Keratinocyte (primary cell): Measurements from ENCODE around the gene CKMT2. TPM values are rescaled to one million over a fixed set of nuclear protein-coding genes. Genes with fewer than 3 reads are reported as not detected.

ENCODE experiments used
- DNase-seq: peaks from one replicate; pipeline ENCODE4 v3.0.0-alpha.2; 2011; ENCODE audit warnings: low read depth, missing footprints, low spot score
- FAIRE-seq: peaks from 2 replicates; lab custom pipeline; 2011; peaks lifted over from hg19 to GRCh38; lab: Jason Lieb, UNC
- H2AFZ ChIP-seq: 2 replicates; pipeline ENCODE4 v1.6.0; 2012; ENCODE audit warnings: low read length, control low read depth, inconsistent platforms; ENCODE audit not compliant: control insufficient read depth
- H3K27ac ChIP-seq: 2 replicates; pipeline ENCODE4 v1.5.1; 2011; ENCODE audit warnings: low read length; ENCODE audit not compliant: control insufficient read depth, insufficient read depth
- H3K27me3 ChIP-seq: 3 replicates; pipeline ENCODE4 v1.6.0; 2011; ENCODE audit warnings: low read length; ENCODE audit not compliant: control insufficient read depth, insufficient read depth; ENCODE audit errors: extremely low read depth
- H3K36me3 ChIP-seq, 2 experiments: 2 replicates in 1 of 2; 3 replicates in 1 of 2; pipeline ENCODE4 v1.5.1; 2011; ENCODE audit warnings: low read length in 2 of 2, mild to moderate bottlenecking in 1 of 2; ENCODE audit not compliant: control insufficient read depth in 2 of 2, insufficient read depth in 2 of 2; ENCODE audit errors: extremely low read depth in 1 of 2
- H3K4me1 ChIP-seq: 3 replicates; pipeline ENCODE4 v1.5.1; 2011; ENCODE audit warnings: low read length; ENCODE audit not compliant: control insufficient read depth, insufficient read depth; ENCODE audit errors: extremely low read depth
- H3K4me2 ChIP-seq: 3 replicates; pipeline ENCODE4 v1.6.0; 2011; ENCODE audit warnings: low read depth, low read length; ENCODE audit not compliant: control insufficient read depth, insufficient read depth; ENCODE audit errors: extremely low read depth
- H3K4me3 ChIP-seq, 3 experiments: fragments of 200-600 bp in 1 of 3; sonication (generic) in 1 of 3; 2 replicates in 2 of 3; 3 replicates in 1 of 3; pipeline ENCODE4 v1.5.1; 2011 to 2016; ENCODE audit warnings: low read length in 3 of 3, mild to moderate bottlenecking in 3 of 3, control low read depth in 2 of 3, inconsistent platforms in 1 of 3, low read depth in 1 of 3, mixed read lengths in 1 of 3, mixed run types in 1 of 3, moderate library complexity in 1 of 3; ENCODE audit not compliant: control insufficient read depth in 2 of 3, insufficient read depth in 2 of 3; ENCODE audit errors: extremely low read depth in 1 of 3
- H3K79me2 ChIP-seq: 2 replicates; pipeline ENCODE4 v1.6.0; 2012; ENCODE audit warnings: low read length; ENCODE audit not compliant: control insufficient read depth, insufficient read depth
- H3K9ac ChIP-seq: 3 replicates; pipeline ENCODE4 v1.6.0; 2011; ENCODE audit warnings: low read length; ENCODE audit not compliant: control insufficient read depth, insufficient read depth; ENCODE audit errors: extremely low read depth
- H3K9me1 ChIP-seq: 3 replicates; pipeline ENCODE4 v1.6.0; 2011; ENCODE audit warnings: low read length; ENCODE audit not compliant: control insufficient read depth, insufficient read depth; ENCODE audit errors: extremely low read depth
- H3K9me3 ChIP-seq: 2 replicates; pipeline ENCODE4 v1.5.1; 2012; ENCODE audit warnings: low read depth, low read length; ENCODE audit not compliant: control insufficient read depth
- H4K20me1 ChIP-seq: 3 replicates; pipeline ENCODE4 v1.6.0; 2011; ENCODE audit warnings: low read length; ENCODE audit not compliant: control insufficient read depth, insufficient read depth; ENCODE audit errors: extremely low read depth
- CTCF ChIP-seq, 3 experiments: IDR thresholded peaks in 1 of 3; conservative IDR thresholded peaks in 1 of 3; optimal IDR thresholded peaks in 1 of 3; 2 replicates in 2 of 3; 3 replicates in 1 of 3; pipeline versions ENCODE3 to v1.5.1; 2011; ENCODE audit warnings: low read length in 3 of 3, mild to moderate bottlenecking in 3 of 3, moderate library complexity in 2 of 3, control low read depth in 1 of 3, inconsistent platforms in 1 of 3; ENCODE audit not compliant: insufficient read depth in 2 of 3; ENCODE audit errors: extremely low read depth in 1 of 3
- EZH2 ChIP-seq: IDR thresholded peaks from one replicate; pipeline ENCODE4 v1.6.1; 2012; ENCODE audit warnings: inconsistent platforms, mild to moderate bottlenecking, low read length, moderate library complexity
- dilution Hi-C: fragments of 300-500 bp; cut with MboI; formaldehyde crosslinking; loops from one replicate; pipeline ENCODE4 v1.7.0; 2020; ENCODE audit warnings: low sequenced_read_pairs; ENCODE audit not compliant: extremely low pct_ligation_motif_present
- polyA plus RNA-seq, 5 experiments: library from polyadenylated mRNA; depleted of rRNA in 3 of 5; stranded (reverse) in 3 of 5; stranded (forward) in 1 of 5; unstranded in 1 of 5; fragments of >200 nt; gene quantifications; 1 replicate in 1 of 5; 2 replicates in 3 of 5; 3 replicates in 1 of 5; pipeline versions ENCODE4 v1.2.1 to v1.2.3, GENCODE V29; 2011 to 2012; ENCODE audit warnings: missing spikeins in 2 of 5, low read depth in 1 of 5, low replicate concordance in 1 of 5

CKMT2 gene
- polyA plus RNA-seq, 1 donor (not counting 4 experiments of a cell fraction or from before 2014, with no cell fraction given), result not detected

- peak; percentile 9 for FAIRE-seq
Observed at GRCh38 chr5:81283976-81284375, 50.9 kb downstream of the CKMT2 start.

GRCh38 chr5:81286059-81286617, 53.0 kb downstream of the CKMT2 start:
- Histone ChIP-seq H3K4me2 (no peak overlapping the region), H3K9me1 (no peaks in the 10 kb centered on the region), H3K27ac (no peak overlapping the region), H3K4me1 (peaks cover 16% of the 10 kb centered on the region), H3K36me3 (no peaks in the 10 kb centered on the region), H4K20me1 (no peaks in the 10 kb centered on the region), H2AFZ (no peak overlapping the region), H3K9ac (no peak overlapping the region), H3K79me2 (peaks cover 4% of the 10 kb centered on the region), H3K27me3 (no peaks in the 10 kb centered on the region), H3K9me3 (no peaks in the 10 kb centered on the region), H3K4me3 (no peak overlapping the region)
- dilution Hi-C loops, result no loop called here
- FAIRE-seq (no peak), DNase-seq (no peak)
- TF ChIP-seq CTCF (optimal IDR thresholded peaks at IDR 0.05 in 1 of 3, IDR thresholded peaks at IDR 0.05 in 1 of 3, conservative IDR thresholded peaks at IDR 0.05 in 1 of 3; ENCODE audit: extremely low read depth in 1 of 3, insufficient read depth in 2 of 3, low read length in 3 of 3) (no peak), EZH2 (no peak)

More at GRCh38 chr5:81283976-81284375, 50.9 kb downstream of the CKMT2 start:
- Histone ChIP-seq H4K20me1 (no peaks in the 10 kb centered on the region), H3K27me3 (no peaks in the 10 kb centered on the region), H3K9me1 (no peaks in the 10 kb centered on the region), H3K4me1 (peaks cover 16% of the 10 kb centered on the region), H3K4me2 (no peak overlapping the region), H3K27ac (no peak overlapping the region), H3K9ac (no peak overlapping the region), H3K4me3 (no peak overlapping the region), H3K9me3 (no peaks in the 10 kb centered on the region), H3K79me2 (no peaks in the 10 kb centered on the region), H2AFZ (no peak overlapping the region), H3K36me3 (no peaks in the 10 kb centered on the region)
- DNase-seq, result no peak
- dilution Hi-C loops, result no loop called here
- TF ChIP-seq EZH2 (no peak), CTCF (optimal IDR thresholded peaks at IDR 0.05 in 1 of 3, IDR thresholded peaks at IDR 0.05 in 1 of 3, conservative IDR thresholded peaks at IDR 0.05 in 1 of 3; ENCODE audit: extremely low read depth in 1 of 3, insufficient read depth in 2 of 3, low read length in 3 of 3) (no peak)
